Measurements from ENCODE around the gene NRP2. TPM values are rescaled to one million over a fixed set of nuclear protein-coding genes. Genes with fewer than 3 reads are reported as not detected.

Gene NRP2
- total RNA-seq, 2 experiments from 2014 or later = 0.26 to 5.7 TPM

DNA sequence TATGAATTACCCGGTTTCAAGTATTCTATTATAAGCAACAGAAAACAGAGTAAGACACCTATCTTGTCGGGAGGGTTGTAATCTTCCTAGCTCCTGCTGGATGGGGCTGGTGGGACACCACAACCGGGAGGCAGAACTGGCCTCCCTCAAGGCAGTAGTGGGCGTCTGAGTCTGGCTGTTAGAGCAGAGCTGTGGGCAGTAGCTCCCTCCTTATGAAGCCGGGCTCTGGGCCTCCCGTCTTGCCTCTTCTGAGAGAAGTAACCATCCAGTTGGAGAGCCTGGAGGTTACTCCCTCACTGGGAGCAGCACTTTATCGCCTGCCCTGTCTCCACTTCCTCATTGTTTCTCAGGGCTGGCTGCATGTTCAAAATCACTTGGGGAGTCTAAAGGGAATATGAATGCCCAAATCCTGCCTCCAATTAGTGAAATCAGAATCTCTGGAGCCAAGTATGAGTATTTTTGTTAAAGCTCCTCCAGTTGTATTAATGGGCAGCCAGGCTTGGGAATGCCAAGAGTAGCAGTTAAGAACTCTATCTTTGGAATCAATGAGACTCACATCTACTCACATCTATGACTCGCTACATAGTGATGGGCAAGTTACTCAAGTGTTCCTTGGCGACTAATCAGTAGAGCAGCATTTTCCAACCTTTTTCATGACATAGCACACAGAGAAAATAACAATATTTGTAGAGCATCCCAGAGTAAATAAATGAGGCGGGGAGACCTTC, 27.3 kb upstream of the NRP2 start:
- peaks cover 3% of the 10 kb centered on the region for H3K27me3 Mint-ChIP-seq
- DNase-seq (no peak), ATAC-seq (no peak)
- H3K4me3 Mint-ChIP-seq = no peak overlapping the region
- CTCF ChIA-PET = no interaction called here
- no peak overlapping the region for H3K27ac Mint-ChIP-seq
- H3K4me1 Mint-ChIP-seq = no peaks in the 10 kb centered on the region
- H3K36me3 Mint-ChIP-seq = no peaks in the 10 kb centered on the region
- H3K9me3 Mint-ChIP-seq (ENCODE audit: low read depth) = no peaks in the 10 kb centered on the region

DNA sequence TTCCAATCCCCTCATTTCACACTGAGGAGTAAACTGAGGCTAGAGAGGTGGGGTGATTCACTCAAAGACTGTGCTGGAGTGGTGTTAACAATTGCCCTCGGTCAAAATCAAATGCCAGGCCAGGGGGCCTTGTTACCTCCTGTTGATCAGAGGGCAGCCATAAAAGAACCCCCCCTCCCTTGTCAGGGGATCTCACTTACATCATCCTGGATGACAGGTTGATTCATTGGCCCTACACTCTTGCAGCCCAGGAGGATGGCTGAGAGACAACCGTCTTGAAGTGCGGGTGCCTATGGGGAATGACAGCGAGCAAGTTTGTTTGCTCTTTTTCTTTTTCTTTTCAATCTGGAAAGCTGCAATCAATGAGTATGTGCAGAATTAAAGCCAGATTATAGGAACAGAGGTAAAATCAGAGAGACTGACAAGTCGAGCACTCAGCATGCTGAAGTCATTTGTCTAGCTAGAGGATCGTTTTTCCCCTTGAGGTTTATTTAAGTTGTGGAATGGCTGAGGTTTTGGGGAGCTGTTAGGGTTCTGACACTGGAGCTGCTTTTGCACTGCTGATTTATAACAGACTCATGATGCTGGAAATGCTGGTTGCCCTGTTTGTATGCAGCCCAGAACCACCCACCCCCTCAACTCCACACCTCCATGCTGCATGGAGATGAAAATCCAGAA, 26.4 kb upstream of the NRP2 start:
- Mint-ChIP-seq H3K4me3 (no peak overlapping the region), H3K36me3 (no peaks in the 10 kb centered on the region), H3K27ac (no peak overlapping the region), H3K9me3 (ENCODE audit: low read depth) (no peaks in the 10 kb centered on the region), H3K27me3 (peaks cover 10% of the 10 kb centered on the region), H3K4me1 (peaks cover 6% of the 10 kb centered on the region)
- no peak for ATAC-seq
- CTCF ChIA-PET = no interaction called here
- DNase-seq = no peak

DNA sequence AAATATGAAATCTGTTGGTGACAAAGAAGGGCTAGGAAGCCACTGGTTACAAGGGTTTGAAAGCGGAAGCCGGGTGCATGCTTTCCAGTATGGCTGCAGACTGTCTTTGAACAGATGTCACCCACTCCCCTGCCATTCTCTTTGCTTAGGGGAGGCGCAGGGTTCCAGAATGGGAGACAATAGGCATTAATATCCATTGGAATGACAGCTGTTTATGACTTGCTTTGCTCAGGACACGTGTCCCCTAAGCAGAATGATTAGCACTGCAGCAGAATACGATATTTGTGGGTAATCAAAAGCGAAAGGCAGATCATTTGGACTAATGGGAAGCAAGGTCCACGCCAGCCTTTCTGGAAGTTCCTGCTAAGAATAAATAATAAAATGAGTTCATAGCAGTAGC, 25.8 kb upstream of the NRP2 start:
- Mint-ChIP-seq H3K9me3 (ENCODE audit: low read depth) (no peaks in the 10 kb centered on the region), H3K4me3 (no peak overlapping the region), H3K27ac (no peak overlapping the region), H3K36me3 (no peaks in the 10 kb centered on the region), H3K4me1 (peaks cover 8% of the 10 kb centered on the region), H3K27me3 (peaks cover 10% of the 10 kb centered on the region)
- CTCF ChIA-PET = no interaction called here
- DNase-seq (no peak), ATAC-seq (no peak)

DNA sequence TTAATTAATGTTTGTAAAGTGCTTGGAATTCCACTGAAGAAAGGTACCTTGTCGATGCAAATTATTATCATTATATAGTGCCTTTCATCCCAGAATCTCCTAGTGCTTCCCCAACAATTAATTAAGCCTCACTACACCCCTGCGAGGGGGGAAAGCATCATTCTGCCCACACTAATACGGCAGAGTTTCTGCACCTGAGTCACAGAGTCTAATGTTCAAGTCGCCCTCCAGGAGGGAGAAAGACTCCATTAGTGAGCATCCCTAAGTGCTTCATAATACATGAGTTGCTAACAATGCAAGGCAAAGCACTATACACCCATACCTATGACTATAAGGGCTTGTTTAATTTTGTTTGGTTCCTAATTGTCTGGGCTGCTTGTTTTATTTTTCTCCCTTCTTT, 25.4 kb upstream of the NRP2 start:
- H3K4me3 Mint-ChIP-seq = no peak overlapping the region
- peaks cover 8% of the 10 kb centered on the region for H3K4me1 Mint-ChIP-seq
- DNase-seq (no peak), ATAC-seq (no peak)
- CTCF ChIA-PET = no interaction called here
- H3K9me3 Mint-ChIP-seq (ENCODE audit: low read depth) = no peaks in the 10 kb centered on the region
- H3K36me3 Mint-ChIP-seq = no peaks in the 10 kb centered on the region
- no peak overlapping the region for H3K27ac Mint-ChIP-seq
- H3K27me3 Mint-ChIP-seq = peaks cover 10% of the 10 kb centered on the region

GRCh38 chr2:205657579-205657978, 24.7 kb upstream of the NRP2 start:
- Mint-ChIP-seq H3K36me3 (no peaks in the 10 kb centered on the region), H3K4me1 (peaks cover 8% of the 10 kb centered on the region), H3K27me3 (peaks cover 10% of the 10 kb centered on the region), H3K9me3 (ENCODE audit: low read depth) (no peaks in the 10 kb centered on the region), H3K27ac (no peak overlapping the region), H3K4me3 (no peak overlapping the region)
- no peak for ATAC-seq
- CTCF ChIA-PET = no interaction called here
- no peak for DNase-seq

DNA sequence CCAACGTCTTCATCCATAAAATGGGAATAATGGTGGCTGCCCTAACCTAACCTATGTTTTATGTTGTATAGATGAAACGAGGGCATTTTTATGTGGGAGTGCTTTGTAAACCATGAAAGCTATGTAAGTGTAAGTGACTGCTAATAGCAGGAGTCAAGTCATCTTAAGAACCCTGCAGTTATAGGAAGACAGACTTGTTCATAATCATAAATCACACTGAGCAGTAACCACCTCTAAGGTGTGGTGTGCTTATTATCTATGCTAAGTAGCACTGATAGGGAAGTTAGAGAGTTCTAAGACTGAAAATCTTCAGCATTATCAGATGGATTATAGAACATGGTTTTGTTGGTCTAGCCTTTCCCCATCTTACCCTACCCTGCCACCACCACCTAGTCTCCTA, 24.2 kb upstream of the NRP2 start:
- CTCF ChIA-PET = no interaction called here
- DNase-seq = no peak
- no peak overlapping the region for H3K27ac Mint-ChIP-seq
- peaks cover 8% of the 10 kb centered on the region for H3K4me1 Mint-ChIP-seq
- H3K9me3 Mint-ChIP-seq (ENCODE audit: low read depth) = no peaks in the 10 kb centered on the region
- peaks cover 7% of the 10 kb centered on the region for H3K27me3 Mint-ChIP-seq
- no peak for ATAC-seq
- H3K4me3 Mint-ChIP-seq = no peak overlapping the region
- no peaks in the 10 kb centered on the region for H3K36me3 Mint-ChIP-seq

DNA sequence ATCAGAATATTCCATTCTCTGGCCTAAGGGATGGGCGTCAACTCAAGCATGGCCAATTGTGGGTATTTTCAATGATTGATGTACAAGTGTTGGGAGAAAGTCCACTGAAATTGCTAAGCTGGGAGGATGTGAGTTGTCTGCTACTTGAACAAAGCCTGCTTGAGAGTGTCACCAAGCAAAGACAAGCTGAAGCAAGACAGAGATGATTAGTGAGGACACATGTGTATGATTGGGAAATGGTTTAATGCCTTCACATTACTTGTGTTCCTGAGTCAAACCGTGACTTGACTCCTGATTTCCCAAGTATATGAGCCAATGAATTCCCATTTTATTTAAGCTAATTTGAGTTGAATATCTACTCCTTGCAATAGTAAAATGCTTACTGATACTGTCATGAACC, 23.7 kb upstream of the NRP2 start:
- CTCF ChIA-PET = no interaction called here
- no peak for DNase-seq
- no peak for ATAC-seq
- H3K9me3 Mint-ChIP-seq (ENCODE audit: low read depth) = no peaks in the 10 kb centered on the region
- H3K27me3 Mint-ChIP-seq = peaks cover 6% of the 10 kb centered on the region
- no peaks in the 10 kb centered on the region for H3K36me3 Mint-ChIP-seq
- no peak overlapping the region for H3K27ac Mint-ChIP-seq
- H3K4me3 Mint-ChIP-seq = no peak overlapping the region
- H3K4me1 Mint-ChIP-seq = peaks cover 8% of the 10 kb centered on the region

- ATAC-seq (no peak), DNase-seq (no peak)
- CTCF ChIA-PET = interaction anchor here (1.3 kb wide), 1 partner anchor 9 kb away, joined by 3 read pairs; no protein-coding TSS in a partner anchor
- H3K36me3 Mint-ChIP-seq = no peaks in the 10 kb centered on the region
- H3K9me3 Mint-ChIP-seq (ENCODE audit: low read depth) = no peaks in the 10 kb centered on the region
- H3K27ac Mint-ChIP-seq = no peak overlapping the region
- H3K4me3 Mint-ChIP-seq = no peak overlapping the region
- peaks cover 8% of the 10 kb centered on the region for H3K4me1 Mint-ChIP-seq
- H3K27me3 Mint-ChIP-seq = peaks cover 6% of the 10 kb centered on the region
Observed at GRCh38 chr2:205659922-205660321, 22.4 kb upstream of the NRP2 start.

GRCh38 chr2:205660521-205661124, 21.7 kb upstream of the NRP2 start:
- no peak for ATAC-seq
- H3K27ac Mint-ChIP-seq = no peak overlapping the region
- no peaks in the 10 kb centered on the region for H3K9me3 Mint-ChIP-seq (ENCODE audit: low read depth)
- no peak overlapping the region for H3K4me3 Mint-ChIP-seq
- H3K36me3 Mint-ChIP-seq = no peaks in the 10 kb centered on the region
- H3K4me1 Mint-ChIP-seq = peaks cover 8% of the 10 kb centered on the region
- CTCF ChIA-PET = interaction anchor here (1.3 kb wide), 1 partner anchor 8 kb away, joined by 3 read pairs; no protein-coding TSS in a partner anchor
- peaks cover 6% of the 10 kb centered on the region for H3K27me3 Mint-ChIP-seq
- peak; percentile 45 for DNase-seq

- no peak for ATAC-seq
- Mint-ChIP-seq H3K36me3 (no peaks in the 10 kb centered on the region), H3K27me3 (peaks cover 6% of the 10 kb centered on the region), H3K9me3 (ENCODE audit: low read depth) (no peaks in the 10 kb centered on the region), H3K4me3 (no peak overlapping the region), H3K4me1 (peaks cover 8% of the 10 kb centered on the region), H3K27ac (no peak overlapping the region)
- CTCF ChIA-PET = no interaction called here
- DNase-seq = no peak
Observed at GRCh38 chr2:205661281-205661680, 21.0 kb upstream of the NRP2 start.

DNA sequence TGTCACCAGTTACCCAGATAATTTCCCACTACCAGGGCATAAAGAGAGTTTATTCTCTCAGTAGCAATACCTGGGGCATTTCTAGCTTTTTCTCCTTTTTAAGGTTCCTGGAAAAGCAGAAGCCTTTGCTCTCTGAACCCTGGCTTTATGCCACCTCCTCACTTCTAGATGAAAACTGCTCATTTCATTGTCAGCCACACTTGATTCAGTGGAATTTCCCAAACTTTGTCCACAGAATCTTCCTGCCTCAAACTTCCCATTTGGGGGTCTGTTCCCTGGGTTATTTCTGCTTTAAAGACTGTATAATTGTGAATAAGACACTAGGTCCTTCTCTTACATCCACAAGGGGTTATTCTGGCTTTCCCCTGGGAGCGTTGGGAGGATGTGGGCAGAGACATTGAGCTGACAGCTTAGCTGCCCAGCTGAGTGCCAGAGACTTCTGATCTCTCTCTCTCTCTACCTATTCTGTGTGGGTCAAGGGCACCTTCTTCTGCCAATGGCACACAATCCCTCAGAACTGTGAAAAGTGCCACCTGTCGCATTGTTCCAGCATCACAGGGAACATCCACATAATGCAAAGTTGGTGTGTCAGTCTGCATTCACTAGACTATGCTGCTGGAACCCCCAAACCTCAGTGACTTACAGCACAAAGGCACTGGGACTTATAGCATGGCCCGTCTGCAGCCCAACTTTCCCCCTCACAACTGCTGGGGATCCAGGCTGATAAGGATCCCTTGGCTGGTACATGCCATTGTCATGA, 19.9 kb upstream of the NRP2 start:
- ATAC-seq (no peak), DNase-seq (no peak)
- no peaks in the 10 kb centered on the region for H3K36me3 Mint-ChIP-seq
- CTCF ChIA-PET = interaction anchor here (1.2 kb wide), 1 partner anchor 14 kb away, joined by 3 read pairs; no protein-coding TSS in a partner anchor
- H3K9me3 Mint-ChIP-seq (ENCODE audit: low read depth) = no peaks in the 10 kb centered on the region
- no peak overlapping the region for H3K27ac Mint-ChIP-seq
- no peak overlapping the region for H3K4me3 Mint-ChIP-seq
- peaks cover 8% of the 10 kb centered on the region for H3K4me1 Mint-ChIP-seq
- H3K27me3 Mint-ChIP-seq = peaks cover 8% of the 10 kb centered on the region

DNA sequence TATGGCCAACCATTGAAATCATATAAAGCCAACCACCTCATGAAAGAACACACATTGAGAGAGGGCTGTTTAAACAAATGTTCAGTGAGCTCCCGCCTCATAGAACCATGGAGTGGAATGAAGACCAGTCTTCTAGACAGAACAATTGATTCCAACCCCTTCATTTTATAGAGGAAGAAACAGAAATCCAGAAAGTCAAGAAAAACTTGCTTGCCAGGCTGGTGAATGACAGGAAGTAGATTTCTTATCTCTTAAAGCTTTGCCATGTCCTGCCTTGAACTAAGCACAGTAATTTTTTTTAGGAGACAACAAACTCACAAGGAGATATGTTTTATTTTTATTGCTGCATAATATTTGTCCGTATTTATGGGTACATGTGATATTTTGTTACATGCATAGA, 16.5 kb upstream of the NRP2 start:
- peaks cover 3% of the 10 kb centered on the region for H3K4me1 Mint-ChIP-seq
- CTCF ChIA-PET = interaction anchor here (1.5 kb wide), 1 partner anchor 10 kb away, joined by 4 read pairs; no protein-coding TSS in a partner anchor
- H3K4me3 Mint-ChIP-seq = no peak overlapping the region
- no peak overlapping the region for H3K27ac Mint-ChIP-seq
- DNase-seq (no peak), ATAC-seq (no peak)
- peaks cover 10% of the 10 kb centered on the region for H3K27me3 Mint-ChIP-seq
- no peaks in the 10 kb centered on the region for H3K36me3 Mint-ChIP-seq
- H3K9me3 Mint-ChIP-seq (ENCODE audit: low read depth) = no peaks in the 10 kb centered on the region

DNA sequence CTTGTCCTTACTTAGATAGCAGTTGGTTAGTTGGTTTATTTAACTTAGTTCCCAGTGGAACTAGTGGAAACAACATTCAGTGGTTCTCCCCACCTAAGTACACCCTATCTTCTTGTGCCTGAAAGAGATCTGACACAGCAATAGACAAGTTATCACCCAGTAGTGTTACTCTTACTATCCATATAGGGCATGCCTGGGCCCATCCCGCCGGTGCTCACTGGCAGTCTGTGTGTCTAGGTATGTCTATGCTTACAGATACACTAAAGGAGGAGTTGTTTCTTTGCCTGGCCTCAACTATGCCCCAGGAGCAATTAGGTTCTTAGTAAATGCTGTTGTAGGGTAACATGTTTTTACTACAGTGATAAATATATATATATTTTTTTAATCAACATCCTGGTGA, 12.0 kb upstream of the NRP2 start:
- H3K4me3 Mint-ChIP-seq = no peak overlapping the region
- no peak for DNase-seq
- H3K36me3 Mint-ChIP-seq = no peaks in the 10 kb centered on the region
- ATAC-seq = no peak
- no peaks in the 10 kb centered on the region for H3K9me3 Mint-ChIP-seq (ENCODE audit: low read depth)
- CTCF ChIA-PET = no interaction called here
- no peaks in the 10 kb centered on the region for H3K4me1 Mint-ChIP-seq
- H3K27ac Mint-ChIP-seq = no peak overlapping the region
- peaks cover 26% of the 10 kb centered on the region for H3K27me3 Mint-ChIP-seq
